Measurements from ENCODE around the gene FCN1. TPM values are rescaled to one million over a fixed set of nuclear protein-coding genes. Genes with fewer than 3 reads are reported as not detected.

FCN1 gene
- total RNA-seq, 1 donor from 2014 or later, result not detected

DNA sequence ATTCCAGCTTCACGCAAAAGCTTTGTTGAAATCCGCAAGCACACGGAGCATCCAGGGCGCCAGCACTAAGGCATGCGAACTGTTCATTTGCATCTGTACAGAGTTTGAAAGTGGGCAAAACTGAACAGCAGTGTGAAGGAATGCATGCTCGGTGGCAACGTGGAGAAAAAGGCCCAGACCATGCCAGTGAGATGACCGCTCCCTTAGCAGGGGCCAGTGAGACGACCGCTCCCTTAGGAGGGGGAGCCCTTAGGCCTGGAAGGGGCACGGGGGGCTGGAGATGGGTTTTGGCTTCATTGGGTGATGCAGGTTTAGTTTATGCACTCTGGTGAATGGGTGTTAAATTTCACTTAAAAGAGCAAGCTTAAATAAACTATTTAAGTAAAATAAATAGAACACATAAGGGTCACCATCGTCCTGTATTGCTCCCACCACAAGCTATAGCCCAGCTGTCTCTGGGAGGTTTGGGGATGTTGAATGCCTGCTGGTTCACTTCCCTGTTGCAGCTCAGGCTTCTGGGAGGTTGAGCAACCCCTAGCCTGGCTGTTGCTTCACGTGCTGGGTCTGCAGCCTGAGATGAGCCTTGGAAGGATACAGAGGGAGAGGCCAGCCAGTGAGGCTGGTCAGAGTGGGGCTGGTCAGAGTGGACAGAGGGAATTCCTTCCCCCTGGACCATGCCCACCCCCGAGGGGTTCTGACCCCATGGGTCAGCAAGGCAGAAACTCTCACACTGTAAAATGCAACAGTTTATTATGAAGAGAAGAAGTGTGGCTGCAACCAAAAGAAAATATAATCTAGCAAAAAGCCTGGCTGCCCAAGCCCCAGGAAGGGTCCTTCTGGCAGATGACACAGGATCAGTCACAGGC is 4.6 kb upstream of the FCN1 start:
- DNase-seq (ENCODE audit: low spot score), result no peak

GRCh38 chr9:134919303-134919702 is 1.6 kb upstream of the FCN1 start:
- Mint-ChIP-seq H3K27ac (no peak overlapping the region), H3K36me3 (no peaks in the 10 kb centered on the region), H3K4me1 (peaks cover 3% of the 10 kb centered on the region), H3K27me3 (ENCODE audit: insufficient read depth, low read depth) (peaks cover 5% of the 10 kb centered on the region), H3K9me3 (peaks cover 15% of the 10 kb centered on the region), H3K4me3 (no peak overlapping the region)
- Histone ChIP-seq H3F3A (ENCODE audit: low read depth) (no peaks in the 10 kb centered on the region), H3K4me3 (no peak overlapping the region), H3K27ac (no peak overlapping the region), H3K9ac (no peak overlapping the region), H3K4me2 (no peak overlapping the region), H4K20me1 (ENCODE audit: low read depth) (no peaks in the 10 kb centered on the region), H3K79me2 (ENCODE audit: low read depth) (no peaks in the 10 kb centered on the region), H3K27me3 (no peaks in the 10 kb centered on the region), H2AFZ (replicated peaks) (no peak overlapping the region), H3K4me1 (no peaks in the 10 kb centered on the region), H3K9me3 (ENCODE audit: low read depth) (no peaks in the 10 kb centered on the region), H3K36me3 (no peaks in the 10 kb centered on the region)
- no peak for TF ChIP-seq EZH2phosphoT487 (IDR thresholded peaks at IDR 0.05)
- no peak for TF ChIP-seq CTCF (IDR thresholded peaks at IDR 0.05)
- no peak for TF ChIP-seq EZH2 (IDR thresholded peaks at IDR 0.05)
- DNase-seq (ENCODE audit: low spot score), result no peak

More for the DNA sequence above, 4.6 kb upstream of the FCN1 start:
- Histone ChIP-seq H3K9me3 (ENCODE audit: low read depth) (no peaks in the 10 kb centered on the region), H3K4me1 (no peaks in the 10 kb centered on the region), H2AFZ (replicated peaks) (no peak overlapping the region), H4K20me1 (ENCODE audit: low read depth) (no peaks in the 10 kb centered on the region), H3K4me3 (no peak overlapping the region), H3K79me2 (ENCODE audit: low read depth) (no peaks in the 10 kb centered on the region), H3K36me3 (no peaks in the 10 kb centered on the region), H3F3A (ENCODE audit: low read depth) (no peaks in the 10 kb centered on the region), H3K27me3 (no peaks in the 10 kb centered on the region), H3K4me2 (no peak overlapping the region), H3K9ac (no peak overlapping the region), H3K27ac (no peak overlapping the region)
- Mint-ChIP-seq H3K27ac (no peak overlapping the region), H3K36me3 (no peaks in the 10 kb centered on the region), H3K4me1 (no peaks in the 10 kb centered on the region), H3K4me3 (no peak overlapping the region), H3K27me3 (ENCODE audit: insufficient read depth, low read depth) (peaks cover 2% of the 10 kb centered on the region), H3K9me3 (peaks cover 15% of the 10 kb centered on the region)
- TF ChIP-seq CTCF (IDR thresholded peaks at IDR 0.05) (no peak), EZH2phosphoT487 (IDR thresholded peaks at IDR 0.05) (no peak), EZH2 (IDR thresholded peaks at IDR 0.05) (no peak)

GRCh38 chr9:134918646-134919045 is 934 bp upstream of the FCN1 start:
- H3K27ac Mint-ChIP-seq, result no peak overlapping the region
- peak overlapping the region; percentile 36 for H3K4me3 Mint-ChIP-seq
- no peaks in the 10 kb centered on the region for H3K36me3 Mint-ChIP-seq
- H3K9ac ChIP-seq, result no peak overlapping the region
- peaks cover 3% of the 10 kb centered on the region for H3K4me1 Mint-ChIP-seq
- TF ChIP-seq CTCF (IDR thresholded peaks at IDR 0.05), result no peak
- no peak for TF ChIP-seq EZH2 (IDR thresholded peaks at IDR 0.05)
- TF ChIP-seq EZH2phosphoT487 (IDR thresholded peaks at IDR 0.05), result no peak
- no peaks in the 10 kb centered on the region for H3K36me3 ChIP-seq
- no peak overlapping the region for H3K4me3 ChIP-seq
- no peaks in the 10 kb centered on the region for H3K4me1 ChIP-seq
- no peaks in the 10 kb centered on the region for H3K27me3 ChIP-seq
- no peaks in the 10 kb centered on the region for H3F3A ChIP-seq (ENCODE audit: low read depth)
- no peaks in the 10 kb centered on the region for H4K20me1 ChIP-seq (ENCODE audit: low read depth)
- H3K27me3 Mint-ChIP-seq (ENCODE audit: insufficient read depth, low read depth), result peaks cover 5% of the 10 kb centered on the region
- H3K9me3 Mint-ChIP-seq, result peaks cover 15% of the 10 kb centered on the region
- no peak overlapping the region for H3K27ac ChIP-seq
- H3K9me3 ChIP-seq (ENCODE audit: low read depth), result no peaks in the 10 kb centered on the region
- H3K4me2 ChIP-seq, result no peak overlapping the region
- H3K79me2 ChIP-seq (ENCODE audit: low read depth), result no peaks in the 10 kb centered on the region
- H2AFZ ChIP-seq (replicated peaks), result no peak overlapping the region
- DNase-seq (ENCODE audit: low spot score), result no peak
